DND-41 (cell line): Measurements from ENCODE around the gene SMARCA2.

Experiments
- ATAC-seq: fragments of 200-7000 bp; cut with Tn5 transposase; 3 replicates; pipeline ENCODE4 v1.9.1; 2021; ENCODE audit warnings: low read depth; ENCODE audit not compliant: insufficient read depth
- DNase-seq: peaks from one replicate; pipeline ENCODE4 v3.0.0-alpha.2; 2020
- H2AFZ ChIP-seq: 2 replicates; pipeline ENCODE4 v1.6.0; 2012; ENCODE audit warnings: low read depth, low read length
- H3K27ac ChIP-seq: 2 replicates; pipeline ENCODE4 v1.5.1; 2012; ENCODE audit warnings: low read length, inconsistent platforms
- H3K27me3 ChIP-seq: fragments of 200-600 bp; sonication (generic); 2 replicates; pipeline ENCODE4 v1.6.0; 2012; ENCODE audit warnings: low read length, mild to moderate bottlenecking, inconsistent platforms; ENCODE audit not compliant: insufficient read depth, poor library complexity
- H3K36me3 ChIP-seq: 2 replicates; pipeline ENCODE4 v1.5.1; 2012; ENCODE audit warnings: low read length, inconsistent platforms; ENCODE audit not compliant: insufficient read depth
- H3K4me1 ChIP-seq: 2 replicates; pipeline ENCODE4 v1.5.1; 2012; ENCODE audit warnings: mild to moderate bottlenecking, low read length; ENCODE audit not compliant: insufficient read depth
- H3K4me2 ChIP-seq: 2 replicates; pipeline ENCODE4 v1.6.0; 2012; ENCODE audit warnings: mild to moderate bottlenecking, moderate library complexity, low read length, inconsistent platforms; ENCODE audit not compliant: insufficient read depth
- H3K4me3 ChIP-seq, 2 experiments: fragments of 200-600 bp in 1 of 2; shearing (Covaris generic) in 1 of 2; 2 replicates each; pipeline ENCODE4 v1.5.1; 2012 to 2016; ENCODE audit warnings: inconsistent platforms in 2 of 2, low read length in 2 of 2, mild to moderate bottlenecking in 2 of 2, low read depth in 1 of 2, moderate library complexity in 1 of 2
- H3K79me2 ChIP-seq: 2 replicates; pipeline ENCODE4 v1.6.0; 2012; ENCODE audit warnings: low read length, inconsistent platforms; ENCODE audit not compliant: insufficient read depth
- H3K9ac ChIP-seq: 2 replicates; pipeline ENCODE4 v1.6.0; 2012; ENCODE audit warnings: low read depth, mild to moderate bottlenecking, inconsistent platforms, low read length, moderate library complexity
- H3K9me3 ChIP-seq: 2 replicates; pipeline ENCODE4 v1.5.1; 2012; ENCODE audit warnings: low read length, moderate library complexity, mild to moderate bottlenecking, inconsistent platforms; ENCODE audit not compliant: insufficient read depth, severe bottlenecking
- H4K20me1 ChIP-seq: 2 replicates; pipeline ENCODE4 v1.6.0; 2012; ENCODE audit warnings: low read length; ENCODE audit not compliant: insufficient read depth
- EZH2 ChIP-seq: IDR thresholded peaks from 3 replicates; pipeline ENCODE4 v1.6.1; 2012; ENCODE audit warnings: borderline replicate concordance, low read depth, mild to moderate bottlenecking, moderate library complexity, low read length, inconsistent platforms; ENCODE audit not compliant: severe bottlenecking
- TF ChIP-seq, protein P1 (sequence below): IDR thresholded peaks from 2 replicates; pipeline ENCODE4 v1.5.1; 2012; ENCODE audit warnings: borderline replicate concordance, low read length, moderate library complexity, mild to moderate bottlenecking; ENCODE audit not compliant: poor library complexity, severe bottlenecking; ENCODE audit errors: extremely low read depth

The SMARCA2 gene

DNA sequence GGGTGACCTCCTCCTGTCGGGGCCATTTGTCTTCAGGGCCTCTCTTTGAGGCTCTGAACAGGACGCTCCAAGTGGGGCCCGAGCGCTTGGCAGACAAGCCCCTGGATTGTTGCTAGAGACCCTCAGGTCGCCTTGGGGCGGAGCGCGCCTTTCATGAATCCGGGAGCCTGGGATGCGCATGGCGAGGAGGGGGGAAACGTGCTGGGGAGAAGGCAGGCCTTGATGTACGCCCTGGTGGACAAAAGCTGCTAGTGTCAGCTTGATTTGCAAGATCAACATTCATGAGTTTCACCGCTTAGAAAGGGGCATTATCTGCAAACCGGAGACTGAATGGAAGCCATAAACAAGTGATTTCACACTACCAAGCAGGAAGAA is 226.3 kb downstream of the SMARCA2 start:
- no peak overlapping the region for H3K9ac ChIP-seq
- ATAC-seq (no peak), DNase-seq (no peak)
- no peaks in the 10 kb centered on the region for H3K79me2 ChIP-seq
- H3K27me3 ChIP-seq: no peaks in the 10 kb centered on the region
- H3K4me1 ChIP-seq: peaks cover 14% of the 10 kb centered on the region
- H3K36me3 ChIP-seq: no peaks in the 10 kb centered on the region
- H2AFZ ChIP-seq: peak overlapping the region; percentile 85; the same call in 1 of the 2 replicates
- H3K4me3 ChIP-seq: no peak overlapping the region; a peak in 1 of 4 replicates
- H4K20me1 ChIP-seq: no peaks in the 10 kb centered on the region
- H3K27ac ChIP-seq: no peak overlapping the region
- peak overlapping the region; percentile 72 for H3K4me2 ChIP-seq
- TF ChIP-seq, protein P1, sequence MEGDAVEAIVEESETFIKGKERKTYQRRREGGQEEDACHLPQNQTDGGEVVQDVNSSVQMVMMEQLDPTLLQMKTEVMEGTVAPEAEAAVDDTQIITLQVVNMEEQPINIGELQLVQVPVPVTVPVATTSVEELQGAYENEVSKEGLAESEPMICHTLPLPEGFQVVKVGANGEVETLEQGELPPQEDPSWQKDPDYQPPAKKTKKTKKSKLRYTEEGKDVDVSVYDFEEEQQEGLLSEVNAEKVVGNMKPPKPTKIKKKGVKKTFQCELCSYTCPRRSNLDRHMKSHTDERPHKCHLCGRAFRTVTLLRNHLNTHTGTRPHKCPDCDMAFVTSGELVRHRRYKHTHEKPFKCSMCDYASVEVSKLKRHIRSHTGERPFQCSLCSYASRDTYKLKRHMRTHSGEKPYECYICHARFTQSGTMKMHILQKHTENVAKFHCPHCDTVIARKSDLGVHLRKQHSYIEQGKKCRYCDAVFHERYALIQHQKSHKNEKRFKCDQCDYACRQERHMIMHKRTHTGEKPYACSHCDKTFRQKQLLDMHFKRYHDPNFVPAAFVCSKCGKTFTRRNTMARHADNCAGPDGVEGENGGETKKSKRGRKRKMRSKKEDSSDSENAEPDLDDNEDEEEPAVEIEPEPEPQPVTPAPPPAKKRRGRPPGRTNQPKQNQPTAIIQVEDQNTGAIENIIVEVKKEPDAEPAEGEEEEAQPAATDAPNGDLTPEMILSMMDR: peak; percentile 19
- TF ChIP-seq EZH2: no peak
- H3K9me3 ChIP-seq: no peaks in the 10 kb centered on the region

DNA sequence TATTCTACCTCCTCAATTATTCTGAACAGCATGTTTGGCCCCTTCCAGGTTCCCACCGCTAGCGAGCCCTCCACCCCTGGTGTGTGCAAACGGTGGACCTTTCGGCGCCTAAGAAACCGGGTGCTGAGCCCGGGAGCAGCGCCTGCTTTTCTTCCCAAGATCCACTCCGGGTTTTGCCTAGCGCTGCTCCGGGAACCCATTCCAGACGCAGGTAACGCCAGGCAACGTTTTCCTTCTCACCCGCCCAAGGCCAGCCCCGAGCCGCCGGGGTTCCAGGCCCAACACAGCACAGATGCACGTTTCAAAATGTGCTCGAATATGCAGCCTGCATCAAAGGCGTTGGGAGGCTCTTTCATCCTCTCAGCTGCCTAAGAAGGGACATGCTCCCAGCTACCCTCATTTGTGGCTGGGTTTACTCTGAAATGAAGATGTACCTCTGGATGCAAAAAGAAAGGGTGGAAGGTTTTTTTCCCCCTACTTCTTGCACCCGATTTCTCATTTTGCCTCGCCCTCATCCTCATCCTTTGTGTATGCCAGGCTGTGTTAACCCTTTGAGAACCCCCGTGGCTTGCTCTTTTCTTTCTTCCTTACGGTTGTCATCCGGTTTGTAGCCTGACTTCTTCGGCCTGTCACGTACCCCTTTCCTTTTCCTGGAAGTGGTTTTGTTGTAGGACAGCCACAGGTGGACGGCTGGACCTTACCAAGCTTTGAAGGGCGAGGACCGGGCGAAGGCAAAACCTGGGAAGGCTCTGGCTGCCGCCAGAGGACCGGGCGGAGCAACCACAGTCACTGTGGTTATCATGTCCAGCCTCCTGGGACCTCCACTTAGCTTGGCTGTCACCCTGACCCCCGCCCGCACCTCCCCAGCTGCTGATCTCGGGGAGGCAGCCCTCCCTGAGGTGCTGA is 226.9 kb downstream of the SMARCA2 start:
- Histone ChIP-seq H3K4me1 (peaks cover 14% of the 10 kb centered on the region), H3K27me3 (no peaks in the 10 kb centered on the region), H4K20me1 (no peaks in the 10 kb centered on the region), H3K36me3 (no peaks in the 10 kb centered on the region), H3K79me2 (no peaks in the 10 kb centered on the region), H3K27ac (peak overlapping the region; percentile 64), H3K4me2 (peak overlapping the region; percentile 72), H2AFZ (peak overlapping the region; percentile 85), H3K4me3 (peak overlapping the region; percentile 5 to 58; a peak in 3 of 4 replicates), H3K9me3 (no peaks in the 10 kb centered on the region), H3K9ac (peak overlapping the region; percentile 46)
- ATAC-seq (peak; percentile 99), DNase-seq (peak; percentile 81)
- no peak for TF ChIP-seq EZH2
- TF ChIP-seq, protein P1: no peak

DNA sequence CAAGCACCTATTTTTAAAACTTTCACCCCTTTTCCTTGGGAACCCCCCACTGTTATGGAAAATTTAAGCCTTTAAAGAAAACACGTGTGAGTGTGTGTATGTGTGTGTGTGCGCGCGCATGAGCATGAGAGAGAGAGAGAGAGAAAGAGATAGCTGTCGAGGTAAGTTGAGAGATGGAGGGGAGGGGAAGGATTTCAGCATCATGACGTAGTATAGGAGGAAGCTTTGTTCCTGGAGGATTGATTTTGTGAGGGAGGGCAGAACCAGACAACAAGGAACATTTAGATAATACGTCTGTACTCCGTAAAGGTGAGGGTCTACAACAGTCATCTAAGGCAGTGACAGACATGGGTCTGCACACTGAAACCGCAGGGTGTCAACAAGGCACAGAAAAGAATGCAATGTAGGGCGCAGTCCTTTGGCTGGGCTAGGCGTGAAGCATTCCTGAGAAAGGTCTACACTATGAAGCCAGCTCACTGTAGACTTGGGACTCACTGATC is 227.7 kb downstream of the SMARCA2 start:
- H3K9ac ChIP-seq: peak overlapping the region; percentile 46; the same call in 1 of the 2 replicates
- peak overlapping the region; percentile 85 for H2AFZ ChIP-seq
- no peak for TF ChIP-seq EZH2
- TF ChIP-seq, protein P1: no peak
- no peaks in the 10 kb centered on the region for H3K27me3 ChIP-seq
- DNase-seq (no peak), ATAC-seq (no peak)
- no peaks in the 10 kb centered on the region for H4K20me1 ChIP-seq
- peak overlapping the region in 1 of 2 experiments; percentile 58; a peak in 2 of 4 replicates for H3K4me3 ChIP-seq
- peaks cover 14% of the 10 kb centered on the region for H3K4me1 ChIP-seq
- H3K4me2 ChIP-seq: peak overlapping the region; percentile 72
- H3K9me3 ChIP-seq: no peaks in the 10 kb centered on the region
- H3K79me2 ChIP-seq: no peaks in the 10 kb centered on the region
- no peak overlapping the region for H3K27ac ChIP-seq
- H3K36me3 ChIP-seq: no peaks in the 10 kb centered on the region
